Activated T-cell treated with anti-CD3 and anti-CD28 coated beads, Interleukin-2, amount 50 U/mL, for 4 hours (primary cell): ENCODE measurements around the gene CDC42SE2. TPM values are rescaled to one million over a fixed set of nuclear protein-coding genes. Genes with fewer than 3 reads are reported as not detected.
"Not testable (repeated sequence)": the region's sequence is repeated elsewhere in the genome, so short reads cannot be mapped to it uniquely, and the experiment has no call there.

Source experiments
- ATAC-seq, 2 donors: fragments of 200-7000 bp; cut with Tn5 transposase; one replicate each; pipeline ENCODE4 v1.10.0; 2021
- DNase-seq: peaks from one replicate; pipeline ENCODE4 v3.0.0-alpha.2; 2020
- H3K27me3 Mint-ChIP-seq: one replicate; pipeline ENCODE4 v1.8.0; 2021; ENCODE audit warnings: low read depth, mixed read lengths
- H3K36me3 Mint-ChIP-seq: one replicate; pipeline ENCODE4 v1.8.0; 2022; ENCODE audit warnings: mixed read lengths; ENCODE audit not compliant: insufficient read depth
- H3K4me1 Mint-ChIP-seq: one replicate; pipeline ENCODE4 v1.8.0; 2021; ENCODE audit warnings: low read depth, mixed read lengths
- H3K4me3 Mint-ChIP-seq: one replicate; pipeline ENCODE4 v1.8.0; 2021; ENCODE audit warnings: mild to moderate bottlenecking, moderate library complexity, mixed read lengths
- H3K9me3 Mint-ChIP-seq: one replicate; pipeline ENCODE4 v1.8.0; 2021; ENCODE audit warnings: mixed read lengths
- total RNA-seq, 3 donors: library from RNA; stranded (reverse); gene quantifications; one replicate each; pipeline ENCODE4 v1.2.1, GENCODE V29; 2021

Gene CDC42SE2
- total RNA-seq, 3 donors from 2014 or later, result 89.3 to 103 (median 97.5) TPM

DNA sequence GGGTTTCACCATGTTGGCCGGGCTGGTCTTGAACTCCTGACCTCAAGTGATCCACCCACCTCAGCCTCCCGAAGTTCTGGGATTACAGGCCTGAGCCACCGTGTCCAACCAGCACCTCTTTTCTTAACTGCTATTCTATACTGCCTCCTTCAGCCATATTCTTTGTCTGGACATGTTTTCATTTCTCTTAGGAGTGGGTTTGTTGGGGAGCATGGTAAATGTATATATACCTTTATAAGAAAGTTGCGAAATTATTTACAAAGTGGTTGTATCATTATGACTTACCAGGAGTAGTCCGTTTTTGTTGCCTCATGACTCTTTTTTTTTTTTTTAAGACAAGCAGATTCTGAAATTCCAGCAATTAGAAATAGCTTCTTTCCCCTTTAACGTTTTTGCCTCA is 38.7 kb downstream of the CDC42SE2 start:
- ATAC-seq, result no peak
- no peak overlapping the region for H3K4me3 Mint-ChIP-seq
- DNase-seq, result no peak
- peaks cover 33% of the 10 kb centered on the region for H3K36me3 Mint-ChIP-seq
- peaks cover 70% of the 10 kb centered on the region for H3K4me1 Mint-ChIP-seq
- H3K9me3 Mint-ChIP-seq, result no peaks in the 10 kb centered on the region
- no peaks in the 10 kb centered on the region for H3K27me3 Mint-ChIP-seq

DNA sequence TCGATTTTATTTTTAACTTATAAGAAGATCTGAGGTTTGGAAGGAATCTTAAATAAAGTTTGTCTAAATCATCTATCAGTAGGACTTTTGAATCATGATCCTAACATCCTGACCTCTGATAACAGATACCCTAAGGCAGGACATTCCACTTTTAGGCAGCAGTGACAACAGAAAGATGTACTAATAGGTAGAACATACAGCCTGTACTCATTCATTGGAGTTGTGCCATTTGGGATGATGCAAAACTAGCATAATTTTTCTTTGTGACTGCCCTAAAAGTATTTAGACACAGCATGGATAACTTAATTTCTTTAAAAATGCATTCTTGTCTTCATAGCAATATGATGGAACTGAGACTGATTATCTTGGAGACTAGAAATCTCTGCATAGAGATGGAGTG is 39.7 kb downstream of the CDC42SE2 start:
- Mint-ChIP-seq H3K4me1 (peaks cover 68% of the 10 kb centered on the region), H3K27me3 (no peaks in the 10 kb centered on the region), H3K36me3 (peaks cover 33% of the 10 kb centered on the region), H3K4me3 (no peak overlapping the region), H3K9me3 (no peaks in the 10 kb centered on the region)
- no peak for ATAC-seq
- DNase-seq, result no peak

DNA sequence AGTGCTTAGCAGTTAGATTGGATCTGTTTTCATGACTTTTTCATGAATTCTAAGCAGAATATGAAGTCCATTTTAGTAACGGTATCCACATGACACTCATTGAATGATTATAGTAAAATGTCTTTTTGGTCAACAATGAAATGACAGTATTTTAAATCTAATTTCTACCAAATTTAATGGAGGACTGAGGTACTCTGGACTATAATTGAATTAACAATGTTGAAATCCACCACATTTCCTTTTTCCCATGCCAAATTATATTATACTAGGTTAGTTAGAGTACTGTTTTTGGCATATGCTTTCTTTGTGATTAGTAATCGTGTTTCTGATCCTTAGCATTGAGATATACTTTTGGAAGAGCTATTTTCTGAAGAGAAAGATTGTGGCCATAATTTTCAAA is 40.6 kb downstream of the CDC42SE2 start:
- H3K9me3 Mint-ChIP-seq, result no peaks in the 10 kb centered on the region
- no peaks in the 10 kb centered on the region for H3K27me3 Mint-ChIP-seq
- ATAC-seq (no peak), DNase-seq (no peak)
- peaks cover 26% of the 10 kb centered on the region for H3K36me3 Mint-ChIP-seq
- peaks cover 66% of the 10 kb centered on the region for H3K4me1 Mint-ChIP-seq
- H3K4me3 Mint-ChIP-seq, result no peak overlapping the region

DNA sequence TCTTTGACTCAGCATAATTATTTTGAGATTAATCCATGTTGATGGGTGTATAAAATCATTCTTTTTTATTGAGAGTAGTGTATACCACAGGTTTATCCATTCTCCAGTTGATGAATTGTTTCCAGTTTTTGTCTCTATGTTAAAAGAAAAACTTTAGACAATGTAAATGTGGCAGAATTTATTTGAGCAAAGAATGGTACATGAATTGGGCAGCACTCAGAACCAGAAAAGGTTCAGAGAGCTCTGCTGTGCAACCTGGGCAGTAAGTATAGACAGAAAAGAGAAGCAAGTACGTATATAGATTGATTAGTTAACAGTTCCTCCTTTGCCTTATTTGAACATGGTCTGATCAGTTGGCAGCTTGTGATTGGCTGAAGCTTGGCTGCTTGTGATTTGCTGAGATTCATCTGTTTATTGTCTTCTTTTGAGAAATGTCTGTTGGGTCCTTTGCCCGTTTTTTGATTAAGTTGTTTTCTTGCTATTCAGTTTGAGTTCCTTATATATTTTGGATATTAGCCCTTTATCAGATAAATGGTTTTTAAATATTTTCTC is 41.4 kb downstream of the CDC42SE2 start:
- Mint-ChIP-seq H3K9me3 (no peaks in the 10 kb centered on the region), H3K27me3 (no peaks in the 10 kb centered on the region), H3K4me1 (peaks cover 64% of the 10 kb centered on the region), H3K36me3 (peaks cover 23% of the 10 kb centered on the region), H3K4me3 (no peak overlapping the region)
- no peak for ATAC-seq
- DNase-seq, result no peak

GRCh38 chr5:131305906-131306305 is 42.1 kb downstream of the CDC42SE2 start:
- Mint-ChIP-seq H3K4me3 (no peak overlapping the region), H3K4me1 (peaks cover 64% of the 10 kb centered on the region), H3K36me3 (peaks cover 22% of the 10 kb centered on the region), H3K27me3 (no peaks in the 10 kb centered on the region), H3K9me3 (no peaks in the 10 kb centered on the region)
- ATAC-seq (no peak), DNase-seq (no peak)

GRCh38 chr5:131312235-131312772 is 48.5 kb downstream of the CDC42SE2 start:
- not testable (repeated sequence) for ATAC-seq, H3K27me3 Mint-ChIP-seq, H3K9me3 Mint-ChIP-seq
- Mint-ChIP-seq H3K36me3 (peaks cover 20% of the 10 kb centered on the region), H3K4me3 (peak overlapping the region; percentile 77), H3K4me1 (peaks cover 83% of the 10 kb centered on the region)
- DNase-seq, result peak; percentile 23

- peaks cover 35% of the 10 kb centered on the region for H3K36me3 Mint-ChIP-seq
- ATAC-seq, result no peak
Observed at GRCh38 chr5:131316026-131316425, 52.2 kb downstream of the CDC42SE2 start.

DNA sequence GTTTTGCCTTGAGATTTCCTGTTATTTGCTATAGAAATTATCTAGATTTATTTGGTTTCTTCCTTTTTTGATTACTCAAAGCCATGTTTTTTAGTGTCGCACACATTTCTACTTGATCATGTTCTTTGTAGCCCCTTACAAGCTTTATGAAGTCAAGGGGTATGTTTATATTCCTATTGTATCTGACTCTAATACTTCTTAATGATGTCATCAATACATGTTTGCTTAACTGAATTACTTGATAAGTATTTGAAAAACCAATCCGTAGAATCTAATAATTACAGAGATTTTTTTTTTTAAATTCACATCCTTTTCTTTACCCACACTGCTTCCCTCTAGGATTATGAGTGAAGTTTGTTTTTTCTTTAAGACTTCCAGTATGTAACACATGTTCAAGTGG is 53.0 kb downstream of the CDC42SE2 start:
- Mint-ChIP-seq H3K27me3 (no peaks in the 10 kb centered on the region), H3K4me3 (no peak overlapping the region), H3K9me3 (no peaks in the 10 kb centered on the region), H3K4me1 (peaks cover 76% of the 10 kb centered on the region), H3K36me3 (peaks cover 38% of the 10 kb centered on the region)
- DNase-seq (no peak), ATAC-seq (no peak)

More at GRCh38 chr5:131316026-131316425, 52.2 kb downstream of the CDC42SE2 start:
- peaks cover 76% of the 10 kb centered on the region for H3K4me1 Mint-ChIP-seq
- no peak overlapping the region for H3K4me3 Mint-ChIP-seq
- no peaks in the 10 kb centered on the region for H3K27me3 Mint-ChIP-seq
- DNase-seq, result no peak
- H3K9me3 Mint-ChIP-seq, result no peaks in the 10 kb centered on the region

GRCh38 chr5:131318455-131318854 is 54.6 kb downstream of the CDC42SE2 start:
- H3K4me1 Mint-ChIP-seq, result peaks cover 72% of the 10 kb centered on the region

GRCh38 chr5:131321066-131321465 is 57.2 kb downstream of the CDC42SE2 start:
- DNase-seq, result no peak
- Mint-ChIP-seq H3K36me3 (peaks cover 43% of the 10 kb centered on the region), H3K4me3 (no peak overlapping the region), H3K27me3 (no peaks in the 10 kb centered on the region), H3K4me1 (peaks cover 70% of the 10 kb centered on the region), H3K9me3 (no peaks in the 10 kb centered on the region)
- ATAC-seq, result peak; percentile 34 to 52

More at GRCh38 chr5:131318455-131318854, 54.6 kb downstream of the CDC42SE2 start:
- H3K4me3 Mint-ChIP-seq, result no peak overlapping the region
- H3K36me3 Mint-ChIP-seq, result peaks cover 41% of the 10 kb centered on the region
- no peaks in the 10 kb centered on the region for H3K9me3 Mint-ChIP-seq
- DNase-seq (no peak), ATAC-seq (no peak)
- H3K27me3 Mint-ChIP-seq, result no peaks in the 10 kb centered on the region

- DNase-seq, result no peak
- Mint-ChIP-seq H3K27me3 (no peaks in the 10 kb centered on the region), H3K9me3 (no peaks in the 10 kb centered on the region), H3K36me3 (peaks cover 35% of the 10 kb centered on the region), H3K4me3 (no peak overlapping the region), H3K4me1 (peaks cover 70% of the 10 kb centered on the region)
- ATAC-seq, result no peak
Observed at GRCh38 chr5:131322926-131323325, 59.1 kb downstream of the CDC42SE2 start.

- Mint-ChIP-seq H3K9me3 (no peaks in the 10 kb centered on the region), H3K4me3 (peak overlapping the region; percentile 35), H3K27me3 (no peaks in the 10 kb centered on the region), H3K4me1 (peaks cover 74% of the 10 kb centered on the region), H3K36me3 (peaks cover 32% of the 10 kb centered on the region)
- ATAC-seq (no peak), DNase-seq (no peak)
Observed at GRCh38 chr5:131323378-131323777, 59.5 kb downstream of the CDC42SE2 start.

GRCh38 chr5:131324303-131324702 is 60.5 kb downstream of the CDC42SE2 start:
- no peak for ATAC-seq
- Mint-ChIP-seq H3K36me3 (peaks cover 35% of the 10 kb centered on the region), H3K9me3 (no peaks in the 10 kb centered on the region), H3K27me3 (no peaks in the 10 kb centered on the region), H3K4me1 (peaks cover 80% of the 10 kb centered on the region), H3K4me3 (peak overlapping the region; percentile 17)
- no peak for DNase-seq

- peak; percentile 58 to 67 for ATAC-seq
- H3K4me1 Mint-ChIP-seq, result peaks cover 69% of the 10 kb centered on the region
- H3K36me3 Mint-ChIP-seq, result peaks cover 35% of the 10 kb centered on the region
- H3K9me3 Mint-ChIP-seq, result no peaks in the 10 kb centered on the region
- H3K27me3 Mint-ChIP-seq, result no peaks in the 10 kb centered on the region
- H3K4me3 Mint-ChIP-seq, result peak overlapping the region; percentile 43
- DNase-seq, result no peak
Observed at GRCh38 chr5:131328536-131329285, 64.9 kb downstream of the CDC42SE2 start.

- H3K36me3 Mint-ChIP-seq, result peaks cover 35% of the 10 kb centered on the region
- no peak overlapping the region for H3K4me3 Mint-ChIP-seq
- H3K9me3 Mint-ChIP-seq, result no peaks in the 10 kb centered on the region
- ATAC-seq, result no peak
- H3K27me3 Mint-ChIP-seq, result no peaks in the 10 kb centered on the region
- peaks cover 69% of the 10 kb centered on the region for H3K4me1 Mint-ChIP-seq
- DNase-seq, result no peak
Observed at GRCh38 chr5:131329286-131329560, 65.4 kb downstream of the CDC42SE2 start.
